Duodenal mucosa (tissue), 2 donors: ENCODE data around the gene VPS29.
A peak's percentile ranks its signal among the peaks of the same experiment; 100 is the strongest.
"Not testable (repeated sequence)": the region's sequence is repeated elsewhere in the genome, so short reads cannot be mapped to it uniquely, and the experiment has no call there.

Source experiments
- H3K27ac ChIP-seq: one replicate; pipeline ENCODE4 v1.7.0; 2013; ENCODE audit warnings: low read depth, low read length
- H3K27me3 ChIP-seq, 2 donors: one replicate each; pipeline ENCODE4 v1.7.0; 2013; ENCODE audit warnings: low read length in 2 of 2, control low read depth in 1 of 2; ENCODE audit not compliant: insufficient read depth in 2 of 2, control insufficient read depth in 1 of 2
- H3K36me3 ChIP-seq, 2 donors: one replicate each; pipeline ENCODE4 v1.7.0; 2013; ENCODE audit warnings: low read length in 2 of 2, control low read depth in 1 of 2; ENCODE audit not compliant: insufficient read depth in 2 of 2, control insufficient read depth in 1 of 2
- H3K4me1 ChIP-seq, 2 donors: one replicate each; pipeline ENCODE4 v1.7.0; 2013; ENCODE audit warnings: low read length in 2 of 2, control low read depth in 1 of 2; ENCODE audit not compliant: insufficient read depth in 2 of 2, control insufficient read depth in 1 of 2
- H3K4me3 ChIP-seq, 2 donors: one replicate each; pipeline ENCODE4 v1.7.0; 2013; ENCODE audit warnings: low read length in 2 of 2, low read depth in 1 of 2
- H3K9ac ChIP-seq, 2 donors: one replicate each; pipeline ENCODE4 v1.7.0; 2013; ENCODE audit warnings: low read length in 2 of 2, low read depth in 1 of 2
- H3K9me3 ChIP-seq, 2 donors: one replicate each; pipeline ENCODE4 v1.7.0; 2013; ENCODE audit warnings: low read length in 2 of 2, control low read depth in 1 of 2; ENCODE audit not compliant: control insufficient read depth in 1 of 2

VPS29 gene

GRCh38 chr12:110498984-110499706 lies 2.8 kb downstream of the VPS29 start:
- Histone ChIP-seq H3K4me3 (no peak overlapping the region), H3K27ac (no peak overlapping the region), H3K27me3 (no peaks in the 10 kb centered on the region), H3K36me3 (peaks cover 5 to 18% of the 10 kb centered on the region in 2 donors), H3K9ac (no peak overlapping the region), H3K9me3 (no peaks in the 10 kb centered on the region), H3K4me1 (peaks cover 11% of the 10 kb centered on the region in 2 donors)

- no peaks in the 10 kb centered on the region for H3K9me3 ChIP-seq
- H3K9ac ChIP-seq: no peak overlapping the region
- no peak overlapping the region for H3K4me3 ChIP-seq
- H3K4me1 ChIP-seq: no peaks in the 10 kb centered on the region
- no peaks in the 10 kb centered on the region for H3K27me3 ChIP-seq
- H3K36me3 ChIP-seq: no peaks in the 10 kb centered on the region
- H3K27ac ChIP-seq: no peak overlapping the region
These were observed 26.5 kb downstream of the VPS29 start for GRCh38 chr12:110475426-110475825.

GRCh38 chr12:110468214-110469048 lies 33.5 kb downstream of the VPS29 start, which contains the start of the genes FAM216A and GPN3:
TSS of gene FAM216A (plus strand) at chr12:110468845. CDS start at chr12:110468876, 31 bp downstream.
TSS of gene GPN3 (minus strand) at chr12:110468257. CDS start at chr12:110468203, 54 bp downstream.
- Histone ChIP-seq H3K4me3 (peak within 1 kb of the TSS; percentile 94 to 97), H3K27ac (peak within 1 kb of the TSS; percentile 73), H3K9me3 (no peaks in the 10 kb centered on the region), H3K9ac (peak within 1 kb of the TSS; percentile 78 to 89), H3K27me3 (no peaks in the 10 kb centered on the region), H3K36me3 (peaks cover 4 to 10% of the 10 kb centered on the region in 2 donors), H3K4me1 (peaks cover 5 to 16% of the 10 kb centered on the region in 2 donors)

- Histone ChIP-seq H3K9ac (peak overlapping the region; percentile 78 to 89), H3K9me3 (no peaks in the 10 kb centered on the region), H3K27ac (no peak overlapping the region), H3K36me3 (peaks cover 4 to 10% of the 10 kb centered on the region in 2 donors), H3K27me3 (no peaks in the 10 kb centered on the region), H3K4me3 (peak overlapping the region; percentile 94 to 97), H3K4me1 (peaks cover 5 to 16% of the 10 kb centered on the region in 2 donors)
These were observed 34.1 kb downstream of the VPS29 start for GRCh38 chr12:110467847-110468213.

- H3K4me3 ChIP-seq: peak overlapping the region in 1 of 2 donors; percentile 94
- peak overlapping the region; percentile 78 to 89 for H3K9ac ChIP-seq
These were observed 35.1 kb downstream of the VPS29 start for GRCh38 chr12:110466791-110467190.

GRCh38 chr12:110465765-110466164 lies 36.1 kb downstream of the VPS29 start:
- Histone ChIP-seq H3K4me1 (peaks cover 5 to 16% of the 10 kb centered on the region in 2 donors), H3K36me3 (peaks cover 7 to 10% of the 10 kb centered on the region in 2 donors)
- H3K27ac ChIP-seq, H3K9me3 ChIP-seq, H3K4me3 ChIP-seq, H3K27me3 ChIP-seq, H3K9ac ChIP-seq: not testable (repeated sequence)

More at GRCh38 chr12:110466791-110467190, 35.1 kb downstream of the VPS29 start:
- Histone ChIP-seq H3K4me1 (peaks cover 5 to 16% of the 10 kb centered on the region in 2 donors), H3K9me3 (no peaks in the 10 kb centered on the region), H3K36me3 (peaks cover 7 to 10% of the 10 kb centered on the region in 2 donors), H3K27ac (no peak overlapping the region), H3K27me3 (no peaks in the 10 kb centered on the region)

DNA sequence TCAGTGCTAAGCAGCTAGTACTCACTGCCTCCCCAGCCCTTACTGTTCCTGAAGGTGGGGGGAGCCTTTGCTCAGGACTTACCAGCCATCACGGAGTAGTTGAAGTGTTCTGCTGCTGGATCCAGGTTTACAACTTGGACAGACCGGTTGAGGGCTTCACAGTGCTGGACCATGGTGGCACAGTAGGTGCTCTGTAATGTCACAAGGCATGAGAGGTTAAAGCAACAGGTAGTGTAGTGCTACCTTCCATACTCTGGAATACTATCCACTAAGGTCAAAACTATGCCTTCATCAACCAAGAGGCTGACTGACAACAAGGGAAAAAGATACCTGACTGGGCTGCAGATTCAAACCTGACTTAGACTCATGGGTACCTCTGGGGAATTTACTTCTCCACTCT lies 36.9 kb downstream of the VPS29 start:
- no peak overlapping the region for H3K9ac ChIP-seq
- H3K27me3 ChIP-seq: no peaks in the 10 kb centered on the region
- H3K4me1 ChIP-seq: peaks cover 5 to 16% of the 10 kb centered on the region in 2 donors
- H3K27ac ChIP-seq: no peak overlapping the region
- H3K36me3 ChIP-seq: peaks cover 7 to 12% of the 10 kb centered on the region in 2 donors
- no peaks in the 10 kb centered on the region for H3K9me3 ChIP-seq
- no peak overlapping the region for H3K4me3 ChIP-seq

DNA sequence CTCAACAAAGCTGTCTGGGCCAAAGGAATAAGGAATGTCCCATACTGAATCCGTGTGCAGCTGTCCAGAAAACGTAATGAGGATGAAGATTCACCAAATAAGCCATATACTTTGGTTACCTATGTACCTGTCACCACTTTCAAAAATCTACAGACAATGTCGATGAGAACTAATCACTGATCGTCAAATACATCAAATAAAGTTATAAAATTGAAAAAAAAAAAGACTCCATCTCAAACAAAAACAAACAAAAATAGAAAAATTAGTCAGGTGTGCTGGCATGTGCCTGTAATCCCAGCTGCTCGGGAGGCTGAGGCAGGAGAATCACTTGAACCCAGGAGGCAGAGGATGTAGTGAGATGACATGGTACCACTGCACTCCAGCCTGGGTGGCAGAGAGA lies 40.7 kb downstream of the VPS29 start:
- H3K4me3 ChIP-seq, H3K27ac ChIP-seq, H3K4me1 ChIP-seq, H3K9ac ChIP-seq, H3K27me3 ChIP-seq, H3K9me3 ChIP-seq: not testable (repeated sequence)
- peaks cover 7 to 12% of the 10 kb centered on the region in 2 donors for H3K36me3 ChIP-seq

- Histone ChIP-seq H3K27me3 (no peaks in the 10 kb centered on the region), H3K36me3 (peaks cover 2 to 4% of the 10 kb centered on the region in 2 donors), H3K27ac (no peak overlapping the region), H3K9me3 (no peaks in the 10 kb centered on the region), H3K4me3 (no peak overlapping the region), H3K9ac (no peak overlapping the region), H3K4me1 (no peaks in the 10 kb centered on the region)
These were observed 43.2 kb downstream of the VPS29 start for GRCh38 chr12:110458756-110459155.
